Measurements from ENCODE around the gene KLRB1. TPM values are rescaled to one million over a fixed set of nuclear protein-coding genes. Genes with fewer than 3 reads are reported as not detected.

Gene KLRB1
- total RNA-seq, 1 donor from 2014 or later: not detected

DNA sequence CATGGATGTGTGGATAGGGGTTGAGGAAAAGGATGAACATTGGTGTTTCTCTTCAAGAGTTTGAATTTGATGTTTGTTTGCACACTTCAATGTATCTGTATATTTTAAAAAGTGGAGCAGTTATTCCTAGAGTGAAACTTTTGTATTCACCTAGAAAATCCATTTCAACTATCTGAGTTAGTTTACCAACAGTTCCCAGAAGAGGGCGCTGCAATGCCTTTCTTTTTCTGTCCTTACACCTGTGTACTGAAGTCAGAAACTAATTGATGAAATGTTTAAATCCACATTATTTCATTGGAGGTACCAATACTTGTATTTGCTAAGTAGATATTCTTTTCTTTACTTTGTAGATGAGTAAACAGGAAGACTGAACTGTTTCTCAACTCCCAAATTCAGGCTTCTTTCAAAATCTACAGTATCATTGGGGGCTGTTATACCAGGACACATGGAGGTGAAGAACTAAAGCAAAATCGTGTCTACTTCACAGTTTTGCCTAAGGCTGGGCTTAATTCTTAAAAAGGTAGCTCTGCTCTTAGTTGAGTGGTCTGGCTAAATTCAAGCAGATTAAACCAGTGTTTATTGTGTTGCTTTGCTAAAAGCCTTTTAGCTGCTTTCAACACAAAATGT lies 26.6 kb upstream of the KLRB1 start:
- Mint-ChIP-seq H3K4me1 (ENCODE audit: low read depth, unreplicated experiment) (no peaks in the 10 kb centered on the region), H3K4me3 (ENCODE audit: unreplicated experiment) (no peak overlapping the region), H3K36me3 (ENCODE audit: unreplicated experiment) (peaks cover 6% of the 10 kb centered on the region), H3K9me3 (ENCODE audit: unreplicated experiment) (peaks cover 2% of the 10 kb centered on the region), H3K27me3 (ENCODE audit: unreplicated experiment) (peaks cover 2% of the 10 kb centered on the region), H3K27ac (ENCODE audit: unreplicated experiment) (no peak overlapping the region)
- DNase-seq: peak; percentile 27
- TF ChIP-seq, protein P1, sequence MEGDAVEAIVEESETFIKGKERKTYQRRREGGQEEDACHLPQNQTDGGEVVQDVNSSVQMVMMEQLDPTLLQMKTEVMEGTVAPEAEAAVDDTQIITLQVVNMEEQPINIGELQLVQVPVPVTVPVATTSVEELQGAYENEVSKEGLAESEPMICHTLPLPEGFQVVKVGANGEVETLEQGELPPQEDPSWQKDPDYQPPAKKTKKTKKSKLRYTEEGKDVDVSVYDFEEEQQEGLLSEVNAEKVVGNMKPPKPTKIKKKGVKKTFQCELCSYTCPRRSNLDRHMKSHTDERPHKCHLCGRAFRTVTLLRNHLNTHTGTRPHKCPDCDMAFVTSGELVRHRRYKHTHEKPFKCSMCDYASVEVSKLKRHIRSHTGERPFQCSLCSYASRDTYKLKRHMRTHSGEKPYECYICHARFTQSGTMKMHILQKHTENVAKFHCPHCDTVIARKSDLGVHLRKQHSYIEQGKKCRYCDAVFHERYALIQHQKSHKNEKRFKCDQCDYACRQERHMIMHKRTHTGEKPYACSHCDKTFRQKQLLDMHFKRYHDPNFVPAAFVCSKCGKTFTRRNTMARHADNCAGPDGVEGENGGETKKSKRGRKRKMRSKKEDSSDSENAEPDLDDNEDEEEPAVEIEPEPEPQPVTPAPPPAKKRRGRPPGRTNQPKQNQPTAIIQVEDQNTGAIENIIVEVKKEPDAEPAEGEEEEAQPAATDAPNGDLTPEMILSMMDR (IDR thresholded peaks at IDR 0.05; ENCODE audit: partially characterized antibody, unreplicated experiment): peak; percentile 76

DNA sequence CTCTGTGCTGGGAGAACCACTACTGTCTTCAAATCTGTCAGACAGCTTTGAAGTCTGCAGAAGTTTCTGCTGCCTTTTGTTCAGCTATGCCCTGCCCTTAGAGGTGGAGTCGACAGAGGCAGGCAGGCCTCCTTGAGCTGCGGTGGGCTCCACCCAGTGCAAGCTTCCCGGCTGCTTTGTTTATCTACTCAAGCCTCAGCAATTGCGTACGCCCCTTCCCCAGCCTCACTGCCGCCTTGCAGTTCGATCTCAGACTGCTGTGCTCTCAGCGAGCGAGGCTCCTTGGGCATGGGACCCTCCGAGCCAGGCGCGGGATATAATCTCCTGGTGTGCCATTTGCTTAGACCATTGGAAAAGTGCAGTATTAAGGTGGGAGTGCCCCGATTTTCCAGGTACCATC lies 25.1 kb upstream of the KLRB1 start:
- Mint-ChIP-seq H3K4me3 (ENCODE audit: unreplicated experiment) (no peak overlapping the region), H3K36me3 (ENCODE audit: unreplicated experiment) (peaks cover 6% of the 10 kb centered on the region), H3K27ac (ENCODE audit: unreplicated experiment) (no peak overlapping the region), H3K4me1 (ENCODE audit: low read depth, unreplicated experiment) (no peaks in the 10 kb centered on the region), H3K9me3 (ENCODE audit: unreplicated experiment) (peaks cover 2% of the 10 kb centered on the region), H3K27me3 (ENCODE audit: unreplicated experiment) (peaks cover 3% of the 10 kb centered on the region)
- TF ChIP-seq, protein P1 (IDR thresholded peaks at IDR 0.05; ENCODE audit: partially characterized antibody, unreplicated experiment): no peak
- DNase-seq: no peak

DNA sequence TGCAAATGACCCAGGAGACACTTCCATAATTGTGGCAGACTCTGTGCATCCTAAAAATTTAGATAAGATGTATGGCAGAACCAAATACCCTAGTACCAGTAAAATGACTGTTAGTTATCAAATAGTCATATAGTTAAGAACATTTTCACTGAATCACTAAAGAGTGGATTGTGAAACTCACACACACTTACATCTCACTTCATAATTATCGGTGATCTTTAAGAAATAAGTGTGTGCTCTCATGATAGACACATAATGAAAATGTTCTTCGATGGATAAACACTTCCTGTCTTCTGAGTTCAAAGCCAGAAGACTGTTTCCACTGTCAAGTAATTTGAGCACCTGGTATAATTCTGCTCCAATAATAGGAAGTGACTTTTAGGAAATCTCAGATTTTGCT lies 19.1 kb upstream of the KLRB1 start:
- Mint-ChIP-seq H3K9me3 (ENCODE audit: unreplicated experiment) (no peaks in the 10 kb centered on the region), H3K4me1 (ENCODE audit: low read depth, unreplicated experiment) (no peaks in the 10 kb centered on the region), H3K36me3 (ENCODE audit: unreplicated experiment) (no peaks in the 10 kb centered on the region), H3K27ac (ENCODE audit: unreplicated experiment) (no peak overlapping the region), H3K4me3 (ENCODE audit: unreplicated experiment) (no peak overlapping the region), H3K27me3 (ENCODE audit: unreplicated experiment) (peaks cover 2% of the 10 kb centered on the region)
- TF ChIP-seq, protein P1 (IDR thresholded peaks at IDR 0.05; ENCODE audit: partially characterized antibody, unreplicated experiment): no peak
- no peak for DNase-seq

DNA sequence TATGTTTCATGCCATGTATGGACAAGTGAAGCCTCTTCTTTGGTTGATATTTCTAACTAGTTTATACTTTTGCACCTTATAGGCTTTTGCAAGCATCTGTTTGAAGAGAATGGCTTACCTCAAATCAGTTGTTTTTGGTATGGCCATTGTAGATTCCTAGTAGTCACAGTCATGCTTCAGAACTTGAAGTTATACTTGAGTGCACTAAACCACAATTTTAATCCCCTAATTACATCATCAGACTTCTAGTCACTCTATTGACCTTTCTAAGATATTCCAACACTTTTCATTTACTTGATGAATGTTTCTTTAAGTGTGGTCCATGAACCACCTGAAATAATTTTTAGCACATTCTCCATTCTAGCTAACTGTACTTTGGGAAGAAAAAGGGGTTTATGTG lies 18.6 kb upstream of the KLRB1 start:
- H3K27ac Mint-ChIP-seq (ENCODE audit: unreplicated experiment): no peak overlapping the region

DNA sequence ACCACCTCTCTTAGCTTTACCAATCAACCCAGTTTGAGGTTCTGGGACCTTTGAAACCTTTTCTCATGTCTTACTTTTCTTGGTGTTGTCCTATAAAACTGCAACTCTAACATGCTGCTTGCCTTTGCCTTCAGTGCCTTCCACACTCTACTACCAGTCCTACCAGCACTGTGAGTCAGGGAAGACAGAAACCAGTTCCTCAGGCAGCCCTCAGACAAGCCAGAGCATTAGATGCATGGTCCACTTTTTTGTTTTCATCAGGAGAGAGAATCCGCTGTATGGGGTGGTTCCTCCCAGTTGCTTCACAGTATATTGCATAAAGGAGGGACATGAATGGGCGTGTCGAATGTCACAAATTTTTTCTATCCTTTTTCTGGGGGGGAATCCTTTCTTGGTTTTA lies 17.3 kb upstream of the KLRB1 start:
- no peaks in the 10 kb centered on the region for H3K9me3 Mint-ChIP-seq (ENCODE audit: unreplicated experiment)
- H3K27me3 Mint-ChIP-seq (ENCODE audit: unreplicated experiment): peaks cover 2% of the 10 kb centered on the region
- no peak overlapping the region for H3K4me3 Mint-ChIP-seq (ENCODE audit: unreplicated experiment)
- H3K36me3 Mint-ChIP-seq (ENCODE audit: unreplicated experiment): no peaks in the 10 kb centered on the region
- no peaks in the 10 kb centered on the region for H3K4me1 Mint-ChIP-seq (ENCODE audit: low read depth, unreplicated experiment)
- TF ChIP-seq, protein P1 (IDR thresholded peaks at IDR 0.05; ENCODE audit: partially characterized antibody, unreplicated experiment): no peak
- no peak for DNase-seq
- no peak overlapping the region for H3K27ac Mint-ChIP-seq (ENCODE audit: unreplicated experiment)

More for the DNA sequence above, 18.6 kb upstream of the KLRB1 start:
- Mint-ChIP-seq H3K9me3 (ENCODE audit: unreplicated experiment) (no peaks in the 10 kb centered on the region), H3K4me1 (ENCODE audit: low read depth, unreplicated experiment) (no peaks in the 10 kb centered on the region), H3K4me3 (ENCODE audit: unreplicated experiment) (no peak overlapping the region), H3K36me3 (ENCODE audit: unreplicated experiment) (no peaks in the 10 kb centered on the region), H3K27me3 (ENCODE audit: unreplicated experiment) (peaks cover 2% of the 10 kb centered on the region)
- no peak for DNase-seq
- TF ChIP-seq, protein P1 (IDR thresholded peaks at IDR 0.05; ENCODE audit: partially characterized antibody, unreplicated experiment): no peak
